Measurements from ENCODE around the gene WDR72. TPM values are rescaled to one million over a fixed set of nuclear protein-coding genes. Genes with fewer than 3 reads are reported as not detected.
"Not testable (repeated sequence)": the region's sequence is repeated elsewhere in the genome, so short reads cannot be mapped to it uniquely, and the experiment has no call there.

WDR72 gene
- total RNA-seq, 1 donor from 2014 or later = 10.7 TPM

DNA sequence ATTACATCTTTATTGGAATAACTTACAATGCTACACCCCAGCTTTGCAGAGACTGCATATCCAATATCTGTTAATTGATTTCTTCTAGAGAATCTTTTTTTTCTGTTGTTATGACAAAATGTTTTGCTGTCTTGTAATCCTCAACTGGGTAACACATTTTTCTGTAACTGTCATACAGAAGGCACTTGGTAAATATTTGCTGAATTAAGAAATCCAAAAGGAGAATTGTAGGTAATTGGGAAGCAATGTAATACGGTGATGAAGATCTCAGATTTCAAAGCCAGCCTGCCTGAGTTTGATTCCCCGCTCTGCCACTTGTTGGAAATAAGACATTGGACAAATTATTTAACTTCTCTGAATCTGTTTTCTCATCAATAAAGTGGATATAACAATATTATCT is 169.1 kb downstream of the WDR72 start:
- DNase-seq (ENCODE audit: low spot score) = no peak

GRCh38 chr15:53589520-53590057 is 169.9 kb downstream of the WDR72 start:
- peak; percentile 10 for DNase-seq (ENCODE audit: low spot score)

DNA sequence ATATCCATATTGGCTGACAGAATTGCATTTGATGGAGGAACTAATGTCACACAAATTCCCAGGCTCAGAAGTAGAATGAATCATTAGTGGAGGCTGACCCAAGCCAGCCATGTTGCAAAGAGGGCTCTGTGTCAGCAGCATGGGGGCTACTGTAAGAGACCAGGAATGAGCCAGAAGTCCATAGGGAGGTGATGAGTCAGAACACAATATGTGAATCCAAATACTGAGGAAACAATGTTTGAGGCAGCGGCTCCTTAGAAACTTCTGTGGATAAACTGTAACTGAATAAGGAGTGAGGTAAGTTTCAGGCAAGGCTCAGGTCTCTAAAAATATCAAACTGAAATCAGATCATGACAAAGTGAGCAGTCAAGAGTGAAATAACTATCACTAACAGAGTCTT is 170.7 kb downstream of the WDR72 start:
- no peak for DNase-seq (ENCODE audit: low spot score)

GRCh38 chr15:53586799-53587198 is 172.7 kb downstream of the WDR72 start:
- DNase-seq (ENCODE audit: low spot score) = no peak

GRCh38 chr15:53581513-53581912 is 177.9 kb downstream of the WDR72 start:
- no peak for DNase-seq (ENCODE audit: low spot score)

- DNase-seq (ENCODE audit: low spot score) = peak; percentile 39
These were observed 179.1 kb downstream of the WDR72 start for GRCh38 chr15:53580366-53580765.

GRCh38 chr15:53576841-53577240 is 182.6 kb downstream of the WDR72 start:
- no peak for DNase-seq (ENCODE audit: low spot score)

DNA sequence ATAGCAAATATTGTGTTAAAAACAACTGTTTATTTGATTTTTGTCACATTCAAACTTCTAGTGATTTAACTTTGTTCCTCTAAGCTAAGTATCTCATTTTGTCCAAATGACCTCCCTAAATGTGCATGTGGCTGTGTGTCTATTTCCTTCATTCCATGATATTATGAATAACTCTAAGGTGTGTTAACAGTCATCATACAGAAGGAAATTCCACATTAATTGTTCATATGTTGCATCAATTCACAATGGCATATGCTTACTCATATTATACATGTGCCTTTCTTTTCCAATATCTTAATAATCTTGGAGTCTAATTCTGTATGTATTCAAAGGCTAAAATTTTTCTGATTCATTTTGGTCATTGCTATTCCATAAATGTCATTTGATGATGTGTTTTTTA is 186.4 kb downstream of the WDR72 start:
- DNase-seq (ENCODE audit: low spot score) = no peak

- no peak for DNase-seq (ENCODE audit: low spot score)
These were observed 189.5 kb downstream of the WDR72 start for GRCh38 chr15:53569751-53570480.

- DNase-seq (ENCODE audit: low spot score) = no peak
These were observed 192.6 kb downstream of the WDR72 start for GRCh38 chr15:53566912-53567311.

DNA sequence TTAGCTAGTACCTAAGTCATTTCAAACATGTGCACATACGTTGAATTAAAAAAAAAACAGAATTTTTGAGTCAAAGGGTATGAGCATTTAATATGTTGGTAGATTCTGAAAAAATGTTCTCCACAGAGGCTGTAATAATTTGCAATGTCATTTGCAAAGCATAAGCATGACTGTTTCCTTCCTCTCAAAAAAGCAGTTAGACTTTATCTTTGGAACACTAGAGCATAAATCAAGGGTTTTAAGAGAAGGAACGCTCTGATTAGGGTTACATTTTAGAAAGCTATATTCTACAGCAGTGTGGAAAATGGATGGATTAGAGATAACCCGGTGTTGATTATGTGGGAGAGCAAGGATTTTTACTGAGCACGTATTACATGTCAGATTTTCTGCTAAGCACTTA is 193.7 kb downstream of the WDR72 start:
- no peak for DNase-seq (ENCODE audit: low spot score)

GRCh38 chr15:53564647-53565046 is 194.8 kb downstream of the WDR72 start:
- no peak for DNase-seq (ENCODE audit: low spot score)

DNA sequence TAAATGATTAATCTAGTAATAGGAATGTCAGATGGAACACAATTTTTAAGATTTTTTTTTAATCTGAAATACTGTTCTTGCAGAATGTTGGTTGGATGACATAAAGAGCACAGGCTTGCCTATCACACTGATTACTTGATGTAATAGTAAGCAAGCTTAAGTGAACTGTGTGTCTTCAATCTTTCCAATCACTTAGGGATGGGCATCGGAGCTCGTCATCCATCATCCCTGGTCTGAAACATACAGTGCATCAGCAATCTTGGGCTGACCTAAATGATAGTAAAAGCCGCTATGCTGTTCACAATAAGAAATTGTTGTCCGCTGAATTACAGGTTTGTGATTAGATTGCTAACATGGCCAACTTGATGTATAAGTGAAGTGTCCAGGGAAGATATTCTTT is 195.8 kb downstream of the WDR72 start:
- no peak for DNase-seq (ENCODE audit: low spot score)

- DNase-seq (ENCODE audit: low spot score) = no peak
These were observed 199.8 kb downstream of the WDR72 start for GRCh38 chr15:53559364-53560277.

- DNase-seq (ENCODE audit: low spot score) = no peak
These were observed 201.1 kb downstream of the WDR72 start for GRCh38 chr15:53558384-53558783.

DNA sequence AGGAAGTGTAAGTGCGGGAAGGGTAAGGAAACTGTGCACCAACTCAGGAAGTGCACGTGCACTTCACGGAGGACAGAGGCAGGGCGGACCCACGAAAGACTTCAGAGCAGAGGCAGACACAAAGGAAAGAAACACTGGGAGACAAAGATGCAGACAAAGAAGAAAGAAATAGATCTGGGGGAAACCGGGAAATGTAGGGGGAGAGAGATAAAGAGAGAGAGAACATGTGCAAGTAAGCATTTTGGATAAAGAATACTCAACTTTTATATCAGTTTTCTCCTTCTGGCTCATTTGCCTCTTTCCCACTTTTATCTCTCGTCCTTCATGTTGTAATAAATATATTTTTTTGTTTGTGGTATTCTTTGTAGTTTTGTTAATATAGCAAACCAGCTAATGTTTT is 204.2 kb downstream of the WDR72 start:
- no peak for DNase-seq (ENCODE audit: low spot score)

DNA sequence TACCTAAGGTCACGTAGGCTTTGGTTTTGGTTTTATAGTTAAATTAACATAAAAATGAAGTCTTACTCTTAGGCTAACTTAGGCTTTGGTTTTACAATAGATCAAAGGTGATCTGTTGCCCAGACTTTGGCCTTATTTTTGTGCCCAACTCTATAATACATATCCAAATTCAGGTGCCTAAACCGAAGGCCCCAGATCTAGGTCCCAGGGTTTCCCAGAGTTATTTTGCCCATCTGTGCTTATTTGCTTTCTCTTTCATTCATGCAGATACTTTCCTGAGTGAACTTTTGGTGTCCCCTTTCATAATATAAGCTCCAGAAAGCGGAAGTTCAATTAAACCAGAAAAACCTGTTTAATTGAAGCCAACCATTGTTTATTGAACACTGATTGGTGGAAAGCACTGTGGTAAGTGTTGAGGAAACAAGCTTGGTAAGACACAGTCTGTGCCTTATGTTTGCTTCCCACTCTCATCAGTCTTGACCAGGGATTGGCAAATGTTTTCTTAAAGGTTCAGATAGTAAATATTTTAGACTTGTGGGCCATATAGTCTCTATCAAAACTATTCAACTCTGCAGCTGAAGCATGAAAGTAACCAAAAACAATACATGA is 209.7 kb downstream of the WDR72 start:
- no peak for DNase-seq (ENCODE audit: low spot score)

- DNase-seq (ENCODE audit: low spot score) = no peak
These were observed 211.2 kb downstream of the WDR72 start for GRCh38 chr15:53548236-53548635.

DNA sequence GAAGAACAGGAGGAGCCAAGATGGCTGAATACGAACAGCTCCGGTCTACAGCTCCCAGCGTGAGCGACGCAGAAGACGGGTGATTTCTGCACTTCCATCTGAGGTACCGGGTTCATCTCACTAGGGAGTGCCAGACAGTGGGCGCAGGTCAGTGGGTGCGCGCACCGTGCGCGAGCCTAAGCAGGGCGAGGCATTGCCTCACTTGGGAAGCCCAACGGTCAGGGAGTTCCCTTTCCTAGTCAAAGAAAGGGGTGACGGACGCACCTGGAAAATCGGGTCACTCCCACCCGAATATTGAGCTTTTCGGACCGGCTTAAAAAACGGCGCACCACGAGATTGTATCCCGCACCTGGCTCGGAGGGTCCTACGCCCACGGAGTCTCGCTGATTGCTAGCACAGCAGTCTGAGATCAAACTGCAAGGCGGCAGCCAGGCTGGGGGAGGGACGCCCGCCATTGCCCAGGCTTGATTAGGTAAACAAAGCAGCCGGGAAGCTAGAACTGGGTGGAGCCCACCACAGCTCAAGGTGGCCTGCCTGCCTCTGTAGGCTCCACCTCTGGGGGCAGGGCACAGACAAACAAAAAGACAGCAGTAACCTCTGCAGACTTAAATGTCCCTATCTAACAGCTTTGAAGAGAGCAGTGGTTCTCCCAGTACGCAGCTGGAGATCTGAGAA is 218.7 kb downstream of the WDR72 start:
- DNase-seq (ENCODE audit: low spot score) = not testable (repeated sequence)

DNA sequence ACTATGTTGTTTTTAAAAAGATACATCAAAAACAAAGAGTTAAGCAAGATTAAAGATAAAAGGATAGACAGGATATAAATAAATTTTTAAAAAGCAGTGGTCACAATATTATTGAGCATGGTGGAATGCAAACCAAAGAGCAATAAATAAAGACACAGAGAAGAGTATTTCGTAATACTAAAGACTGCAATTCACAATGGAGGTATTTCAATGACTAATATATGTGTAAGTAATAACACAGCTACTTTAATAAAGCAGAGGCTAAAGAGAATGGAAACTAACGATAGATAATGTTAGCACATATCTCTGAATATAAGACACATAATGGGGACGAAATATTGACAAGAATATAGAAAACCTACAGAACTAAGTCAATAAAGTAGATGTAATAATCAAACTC is 219.6 kb downstream of the WDR72 start:
- DNase-seq (ENCODE audit: low spot score) = no peak

GRCh38 chr15:53536479-53537120 is 222.9 kb downstream of the WDR72 start:
- no peak for DNase-seq (ENCODE audit: low spot score)

Data from mucosa of gallbladder (tissue), 1 donor.